Kidney epithelial cell (primary cell): ENCODE measurements around the gene GKN1. TPM values are rescaled to one million over a fixed set of nuclear protein-coding genes. Genes with fewer than 3 reads are reported as not detected.

Experiments used
- DNase-seq: peaks from one replicate; pipeline ENCODE4 v3.0.0-alpha.2; 2010; ENCODE audit warnings: low read depth
- H3K27me3 ChIP-seq: 2 replicates; pipeline ENCODE4 v1.6.0; 2011; ENCODE audit warnings: low read length; ENCODE audit not compliant: control insufficient read depth, insufficient read depth
- H3K36me3 ChIP-seq: 2 replicates; pipeline ENCODE4 v1.5.1; 2011; ENCODE audit warnings: low read length; ENCODE audit not compliant: control insufficient read depth, insufficient read depth
- H3K4me3 ChIP-seq: 2 replicates; pipeline ENCODE4 v1.5.1; 2011; ENCODE audit warnings: low read depth, mild to moderate bottlenecking, control low read depth, low read length
- CTCF ChIP-seq: IDR thresholded peaks from 2 replicates; pipeline ENCODE4 v1.5.1; 2011; ENCODE audit warnings: mild to moderate bottlenecking, moderate library complexity, low read length, control low read depth, inconsistent platforms; ENCODE audit not compliant: insufficient read depth, poor library complexity, severe bottlenecking
- total RNA-seq: library from RNA; depleted of rRNA; stranded (reverse); fragments of >200 nt; gene quantifications from 2 replicates; pipeline ENCODE4 v1.2.3, GENCODE V29; 2015

GKN1 gene
- total RNA-seq, 1 donor from 2014 or later, result 0.25 TPM

GRCh38 chr2:68961380-68961779 lies 13.1 kb upstream of the GKN1 start:
- H3K36me3 ChIP-seq, result no peaks in the 10 kb centered on the region
- DNase-seq, result no peak
- no peak overlapping the region for H3K4me3 ChIP-seq
- no peaks in the 10 kb centered on the region for H3K27me3 ChIP-seq
- TF ChIP-seq CTCF, result no peak

GRCh38 chr2:68964282-68964681 lies 10.2 kb upstream of the GKN1 start:
- no peak for DNase-seq
- no peak for TF ChIP-seq CTCF
- H3K36me3 ChIP-seq, result no peaks in the 10 kb centered on the region
- no peak overlapping the region for H3K4me3 ChIP-seq
- H3K27me3 ChIP-seq, result no peaks in the 10 kb centered on the region

- Histone ChIP-seq H3K36me3 (no peaks in the 10 kb centered on the region), H3K4me3 (no peak overlapping the region), H3K27me3 (no peaks in the 10 kb centered on the region)
- no peak for TF ChIP-seq CTCF
- no peak for DNase-seq
Observed at GRCh38 chr2:68968221-68968620, 6.2 kb upstream of the GKN1 start.

- no peak for TF ChIP-seq CTCF
- no peak for DNase-seq
- no peaks in the 10 kb centered on the region for H3K36me3 ChIP-seq
Observed at GRCh38 chr2:68969736-68970490, 4.5 kb upstream of the GKN1 start.

GRCh38 chr2:68970566-68971265 lies 3.7 kb upstream of the GKN1 start:
- no peaks in the 10 kb centered on the region for H3K36me3 ChIP-seq
- no peak for DNase-seq
- H3K4me3 ChIP-seq, result no peak overlapping the region
- TF ChIP-seq CTCF, result no peak
- H3K27me3 ChIP-seq, result no peaks in the 10 kb centered on the region

More at GRCh38 chr2:68969736-68970490, 4.5 kb upstream of the GKN1 start:
- Histone ChIP-seq H3K4me3 (no peak overlapping the region), H3K27me3 (no peaks in the 10 kb centered on the region)
